Effector memory CD8-positive, alpha-beta T cell (primary cell): Measurements from ENCODE around the gene DOK5.

Experiments
- ATAC-seq: fragments of 150-1000 bp; cut with Tn5 transposase; replicated peaks from 2 replicates; pipeline ENCODE4 v1.10.0; 2021; ENCODE audit warnings: mild to moderate bottlenecking, moderate library complexity
- DNase-seq, 3 experiments: peaks; one replicate each; pipeline ENCODE4 v3.0.0; 2021
- H3K27ac Mint-ChIP-seq, 2 donors: one replicate each; pipeline ENCODE4 v1.8.0; 2022; ENCODE audit warnings: mild to moderate bottlenecking in 2 of 2, mixed read lengths in 2 of 2, moderate library complexity in 2 of 2
- H3K27me3 Mint-ChIP-seq, 2 donors: one replicate each; pipeline ENCODE4 v1.8.0; 2022; ENCODE audit warnings: mixed read lengths in 2 of 2
- H3K36me3 Mint-ChIP-seq: one replicate; pipeline ENCODE4 v1.8.0; 2022; ENCODE audit warnings: mild to moderate bottlenecking, moderate library complexity, mixed read lengths; ENCODE audit not compliant: insufficient read depth
- H3K4me1 Mint-ChIP-seq, 2 donors: one replicate each; pipeline ENCODE4 v1.8.0; 2022; ENCODE audit warnings: low read depth in 2 of 2, mixed read lengths in 2 of 2
- H3K4me3 Mint-ChIP-seq, 2 donors: one replicate each; pipeline ENCODE4 v1.8.0; 2022; ENCODE audit warnings: mild to moderate bottlenecking in 2 of 2, mixed read lengths in 2 of 2, moderate library complexity in 2 of 2
- H3K9me3 Mint-ChIP-seq, 2 donors: one replicate each; pipeline ENCODE4 v1.8.0; 2022; ENCODE audit warnings: mixed read lengths in 2 of 2

DOK5 gene

GRCh38 chr20:54678253-54678652, 202.9 kb downstream of the DOK5 start:
- H3K4me1 Mint-ChIP-seq, result no peaks in the 10 kb centered on the region
- peaks cover 0 to 40% of the 10 kb centered on the region in 2 donors for H3K27me3 Mint-ChIP-seq
- DNase-seq, result no peak
- no peak overlapping the region for H3K4me3 Mint-ChIP-seq
- H3K27ac Mint-ChIP-seq, result no peak overlapping the region
- no peaks in the 10 kb centered on the region for H3K9me3 Mint-ChIP-seq
- ATAC-seq, result no peak
- no peaks in the 10 kb centered on the region for H3K36me3 Mint-ChIP-seq

GRCh38 chr20:54680439-54680838, 205.0 kb downstream of the DOK5 start:
- ATAC-seq (no peak), DNase-seq (no peak)
- no peak overlapping the region for H3K4me3 Mint-ChIP-seq
- H3K36me3 Mint-ChIP-seq, result no peaks in the 10 kb centered on the region
- peaks cover 5 to 49% of the 10 kb centered on the region in 2 donors for H3K27me3 Mint-ChIP-seq
- no peak overlapping the region for H3K27ac Mint-ChIP-seq
- no peaks in the 10 kb centered on the region for H3K9me3 Mint-ChIP-seq
- no peaks in the 10 kb centered on the region for H3K4me1 Mint-ChIP-seq

DNA sequence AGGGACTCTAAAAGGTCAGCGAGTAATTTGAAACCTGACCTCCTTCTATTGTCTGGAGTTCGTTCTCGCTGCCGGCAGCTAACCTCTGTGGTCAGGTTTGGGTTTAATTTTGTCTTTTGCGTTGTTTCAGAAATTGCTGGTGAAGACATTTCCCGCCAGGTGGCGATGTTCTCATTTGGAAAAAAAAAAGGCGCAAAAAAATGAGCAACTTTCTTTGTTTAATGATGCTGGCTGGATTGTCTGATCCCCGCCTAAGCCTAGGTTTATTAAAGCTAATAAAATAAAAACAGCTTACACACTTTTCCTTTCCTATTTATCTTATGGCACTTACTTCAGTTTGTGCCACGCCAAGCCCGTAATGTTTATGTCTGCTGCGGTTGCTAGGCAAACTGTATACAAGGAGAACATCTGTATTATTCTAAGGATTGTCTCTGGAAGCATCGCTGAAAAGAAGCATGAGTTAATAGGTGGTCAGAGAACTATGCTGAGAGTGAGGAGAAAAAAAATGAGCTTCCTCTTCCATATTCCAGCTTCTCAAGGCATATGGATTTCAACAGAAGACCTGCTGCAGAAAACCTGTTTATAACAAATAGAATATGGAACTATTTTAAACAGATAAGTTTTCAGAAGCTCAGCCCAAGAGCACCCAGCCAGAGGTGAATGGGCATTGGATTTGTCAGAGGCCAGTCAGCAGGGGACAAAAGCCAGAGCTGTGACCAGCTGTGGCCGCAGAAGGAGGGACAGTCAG, 205.7 kb downstream of the DOK5 start:
- peaks cover 5 to 51% of the 10 kb centered on the region in 2 donors for H3K27me3 Mint-ChIP-seq
- no peaks in the 10 kb centered on the region for H3K4me1 Mint-ChIP-seq
- H3K4me3 Mint-ChIP-seq, result no peak overlapping the region
- H3K36me3 Mint-ChIP-seq, result no peaks in the 10 kb centered on the region
- no peak overlapping the region for H3K27ac Mint-ChIP-seq
- ATAC-seq (no peak), DNase-seq (no peak)
- H3K9me3 Mint-ChIP-seq, result no peaks in the 10 kb centered on the region

- Mint-ChIP-seq H3K27me3 (peaks cover 5 to 47% of the 10 kb centered on the region in 2 donors), H3K4me1 (no peaks in the 10 kb centered on the region), H3K36me3 (no peaks in the 10 kb centered on the region), H3K9me3 (no peaks in the 10 kb centered on the region), H3K4me3 (no peak overlapping the region), H3K27ac (no peak overlapping the region)
- ATAC-seq (no peak), DNase-seq (no peak)
Observed at GRCh38 chr20:54681869-54682268, 206.5 kb downstream of the DOK5 start.

DNA sequence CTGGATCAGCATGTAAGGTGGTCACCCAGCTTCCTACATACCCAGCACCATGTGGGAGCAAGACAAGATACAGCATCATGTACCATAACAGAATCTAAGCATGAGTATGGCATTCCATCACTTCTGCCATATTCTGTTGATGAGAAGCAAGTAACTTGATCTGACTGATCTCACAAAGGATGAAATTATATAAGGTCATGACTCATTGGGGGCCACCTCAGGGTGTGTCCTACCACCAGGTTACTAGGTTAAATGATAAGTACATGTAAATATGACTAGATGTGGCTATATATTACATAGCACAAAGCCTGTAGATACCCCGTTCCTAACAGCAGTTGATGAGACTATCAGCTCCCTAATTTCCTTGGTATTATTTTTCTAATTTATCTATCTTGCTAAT, 213.1 kb downstream of the DOK5 start:
- ATAC-seq (no peak), DNase-seq (no peak)
- Mint-ChIP-seq H3K36me3 (no peaks in the 10 kb centered on the region), H3K9me3 (no peaks in the 10 kb centered on the region), H3K27me3 (peaks cover 5 to 17% of the 10 kb centered on the region in 2 donors), H3K27ac (no peak overlapping the region), H3K4me3 (no peak overlapping the region), H3K4me1 (no peaks in the 10 kb centered on the region)

GRCh38 chr20:54690323-54690722, 214.9 kb downstream of the DOK5 start:
- no peak for DNase-seq
- Mint-ChIP-seq H3K4me3 (no peak overlapping the region), H3K4me1 (no peaks in the 10 kb centered on the region), H3K27ac (no peak overlapping the region), H3K9me3 (no peaks in the 10 kb centered on the region), H3K27me3 (peaks cover 0 to 11% of the 10 kb centered on the region in 2 donors), H3K36me3 (no peaks in the 10 kb centered on the region)
- no peak for ATAC-seq

DNA sequence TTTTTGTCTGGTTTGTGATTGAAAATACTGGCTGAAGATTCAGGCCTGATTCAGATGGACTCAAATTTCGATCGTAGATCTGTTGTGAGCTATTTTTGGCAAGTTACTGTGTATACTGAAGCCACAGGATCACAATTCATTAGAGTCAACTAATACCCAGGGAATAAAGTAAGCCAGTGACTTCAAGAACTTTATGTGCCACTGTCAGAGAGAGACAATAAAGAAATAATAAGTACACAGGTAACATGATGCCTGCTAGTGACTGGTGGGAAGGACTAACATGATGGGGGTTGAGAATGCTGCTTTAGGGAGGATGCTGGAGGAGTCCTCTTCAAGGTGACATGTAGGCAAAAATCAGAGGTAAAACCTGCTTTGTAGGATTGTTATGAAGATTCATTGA, 215.9 kb downstream of the DOK5 start:
- no peak for ATAC-seq
- Mint-ChIP-seq H3K4me3 (no peak overlapping the region), H3K4me1 (no peaks in the 10 kb centered on the region), H3K36me3 (no peaks in the 10 kb centered on the region), H3K27me3 (peaks cover 4 to 8% of the 10 kb centered on the region in 2 donors), H3K27ac (no peak overlapping the region), H3K9me3 (no peaks in the 10 kb centered on the region)
- no peak for DNase-seq

DNA sequence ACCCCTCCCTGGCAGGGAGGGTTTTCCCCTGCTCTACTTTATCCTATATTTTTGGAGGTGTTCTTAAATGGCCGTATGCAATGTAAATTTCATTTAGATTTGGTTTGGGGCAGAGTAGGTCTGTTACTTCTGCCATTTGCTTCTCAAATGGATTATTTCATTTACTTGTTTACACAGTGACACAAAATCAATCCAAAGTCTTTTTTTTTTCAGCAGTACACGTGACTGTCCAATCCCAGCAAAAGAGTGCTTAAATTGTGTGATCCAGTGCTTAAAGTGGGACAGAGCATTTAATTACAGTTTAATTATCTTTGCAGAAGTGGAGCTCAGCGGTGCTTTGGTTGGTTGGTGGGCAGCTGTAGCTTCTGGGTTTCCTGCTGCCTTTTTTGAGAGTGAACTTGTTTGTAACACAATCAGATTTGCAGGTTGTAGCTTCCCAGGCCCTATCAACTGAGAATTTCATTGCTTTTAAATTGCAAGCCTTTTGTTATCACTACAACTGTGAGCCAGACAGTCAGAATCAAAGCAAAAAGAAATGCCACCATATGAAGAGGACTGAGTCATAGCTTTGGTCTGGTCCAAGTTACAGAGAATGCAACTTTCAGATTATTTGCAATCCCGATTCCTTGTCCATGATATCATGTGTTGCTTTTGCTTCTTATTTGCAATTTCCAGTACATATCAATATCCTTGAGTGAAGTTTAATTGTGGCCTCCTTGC, 216.9 kb downstream of the DOK5 start:
- peaks cover 4 to 8% of the 10 kb centered on the region in 2 donors for H3K27me3 Mint-ChIP-seq
- H3K4me1 Mint-ChIP-seq, result no peaks in the 10 kb centered on the region
- no peaks in the 10 kb centered on the region for H3K36me3 Mint-ChIP-seq
- no peak overlapping the region for H3K4me3 Mint-ChIP-seq
- H3K9me3 Mint-ChIP-seq, result no peaks in the 10 kb centered on the region
- ATAC-seq (no peak), DNase-seq (no peak)
- no peak overlapping the region for H3K27ac Mint-ChIP-seq

GRCh38 chr20:54694516-54694915, 219.1 kb downstream of the DOK5 start:
- Mint-ChIP-seq H3K9me3 (no peaks in the 10 kb centered on the region), H3K4me3 (no peak overlapping the region), H3K27me3 (peaks cover 4 to 8% of the 10 kb centered on the region in 2 donors), H3K4me1 (no peaks in the 10 kb centered on the region), H3K27ac (no peak overlapping the region), H3K36me3 (no peaks in the 10 kb centered on the region)
- DNase-seq (no peak), ATAC-seq (no peak)

GRCh38 chr20:54698373-54698772, 223.0 kb downstream of the DOK5 start:
- ATAC-seq (no peak), DNase-seq (no peak)
- Mint-ChIP-seq H3K27me3 (peaks cover 4 to 8% of the 10 kb centered on the region in 2 donors), H3K9me3 (no peaks in the 10 kb centered on the region), H3K36me3 (no peaks in the 10 kb centered on the region), H3K4me3 (no peak overlapping the region), H3K4me1 (no peaks in the 10 kb centered on the region), H3K27ac (no peak overlapping the region)
